Ishikawa (cell line): ENCODE measurements around the gene PDE4B.

Experiments used
- CEBPB ChIP-seq: IDR thresholded peaks from 2 replicates; pipeline ENCODE4 v1.6.1; 2012
- CREB1 ChIP-seq: IDR thresholded peaks from 2 replicates; pipeline ENCODE4 v1.6.1; 2012; ENCODE audit warnings: low read depth
- EGR1 ChIP-seq: IDR thresholded peaks from 2 replicates; pipeline ENCODE4 v1.6.1; 2012
- EP300 ChIP-seq: IDR thresholded peaks from 2 replicates; pipeline ENCODE4 v1.6.1; 2012; ENCODE audit warnings: borderline replicate concordance
- FOXM1 ChIP-seq: IDR thresholded peaks from 2 replicates; pipeline ENCODE4 v1.6.1; 2012; ENCODE audit warnings: low read depth, borderline replicate concordance
- NFIC ChIP-seq: IDR thresholded peaks from 2 replicates; pipeline ENCODE4 v1.6.1; 2012
- RAD21 ChIP-seq: IDR thresholded peaks from 2 replicates; pipeline ENCODE4 v1.6.1; 2012; ENCODE audit warnings: low read depth
- TAF1 ChIP-seq: IDR thresholded peaks from 2 replicates; pipeline ENCODE4 v1.6.1; 2012; ENCODE audit warnings: low read depth, mild to moderate bottlenecking
- TCF12 ChIP-seq: IDR thresholded peaks from 2 replicates; pipeline ENCODE4 v1.6.1; 2012; ENCODE audit warnings: low read depth
- YY1 ChIP-seq: IDR thresholded peaks from 2 replicates; pipeline ENCODE4 v1.6.1; 2012; ENCODE audit warnings: low read depth
- ZBTB7A ChIP-seq: IDR thresholded peaks from 2 replicates; pipeline ENCODE4 v1.6.1; 2012; ENCODE audit warnings: low read depth
- TF ChIP-seq, protein P1 (sequence below): IDR thresholded peaks from 2 replicates; pipeline ENCODE4 v1.6.1; 2012; ENCODE audit warnings: low read depth, mild to moderate bottlenecking
- TF ChIP-seq, protein P2 (sequence below): IDR thresholded peaks from 2 replicates; pipeline ENCODE4 v1.6.1; 2012
- TF ChIP-seq, protein P3 (sequence below): IDR thresholded peaks from 2 replicates; pipeline ENCODE4 v1.6.1; 2012

DNA sequence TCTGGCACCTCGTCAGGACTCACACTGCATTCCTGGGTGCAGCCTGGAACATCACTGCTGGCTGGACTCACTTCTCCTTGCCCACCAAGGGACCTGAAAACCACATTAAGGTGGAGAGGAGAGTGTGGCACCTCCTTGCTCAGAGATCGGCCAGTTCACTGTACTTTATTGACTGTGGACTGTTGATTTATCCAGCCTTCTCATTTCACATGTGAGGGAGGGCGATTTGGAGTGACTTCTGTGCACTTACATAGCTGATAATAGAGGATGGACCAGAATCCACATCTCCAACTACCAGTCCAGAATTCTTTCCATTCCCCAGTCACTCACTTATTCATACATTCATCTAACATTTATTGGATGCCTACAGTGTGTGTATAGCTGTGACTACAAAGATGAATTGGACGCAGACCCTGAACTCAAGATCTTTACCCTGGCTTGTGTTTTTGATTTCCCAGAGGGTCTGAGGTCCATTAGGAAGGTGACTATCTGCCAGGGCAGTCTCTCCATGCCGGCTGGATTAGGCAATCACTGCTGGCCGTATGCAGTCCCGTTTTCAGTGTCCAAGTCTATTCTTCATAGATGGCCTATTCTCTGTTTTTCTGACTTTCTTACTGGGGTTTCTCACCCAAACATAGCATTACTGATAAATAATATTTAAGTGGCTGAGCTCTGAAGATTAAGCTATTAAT, 507.7 kb downstream of the PDE4B start:
- no peak for TF ChIP-seq YY1
- TF ChIP-seq EGR1 = no peak
- TF ChIP-seq NFIC = no peak
- no peak for TF ChIP-seq EP300
- TF ChIP-seq, protein P1, sequence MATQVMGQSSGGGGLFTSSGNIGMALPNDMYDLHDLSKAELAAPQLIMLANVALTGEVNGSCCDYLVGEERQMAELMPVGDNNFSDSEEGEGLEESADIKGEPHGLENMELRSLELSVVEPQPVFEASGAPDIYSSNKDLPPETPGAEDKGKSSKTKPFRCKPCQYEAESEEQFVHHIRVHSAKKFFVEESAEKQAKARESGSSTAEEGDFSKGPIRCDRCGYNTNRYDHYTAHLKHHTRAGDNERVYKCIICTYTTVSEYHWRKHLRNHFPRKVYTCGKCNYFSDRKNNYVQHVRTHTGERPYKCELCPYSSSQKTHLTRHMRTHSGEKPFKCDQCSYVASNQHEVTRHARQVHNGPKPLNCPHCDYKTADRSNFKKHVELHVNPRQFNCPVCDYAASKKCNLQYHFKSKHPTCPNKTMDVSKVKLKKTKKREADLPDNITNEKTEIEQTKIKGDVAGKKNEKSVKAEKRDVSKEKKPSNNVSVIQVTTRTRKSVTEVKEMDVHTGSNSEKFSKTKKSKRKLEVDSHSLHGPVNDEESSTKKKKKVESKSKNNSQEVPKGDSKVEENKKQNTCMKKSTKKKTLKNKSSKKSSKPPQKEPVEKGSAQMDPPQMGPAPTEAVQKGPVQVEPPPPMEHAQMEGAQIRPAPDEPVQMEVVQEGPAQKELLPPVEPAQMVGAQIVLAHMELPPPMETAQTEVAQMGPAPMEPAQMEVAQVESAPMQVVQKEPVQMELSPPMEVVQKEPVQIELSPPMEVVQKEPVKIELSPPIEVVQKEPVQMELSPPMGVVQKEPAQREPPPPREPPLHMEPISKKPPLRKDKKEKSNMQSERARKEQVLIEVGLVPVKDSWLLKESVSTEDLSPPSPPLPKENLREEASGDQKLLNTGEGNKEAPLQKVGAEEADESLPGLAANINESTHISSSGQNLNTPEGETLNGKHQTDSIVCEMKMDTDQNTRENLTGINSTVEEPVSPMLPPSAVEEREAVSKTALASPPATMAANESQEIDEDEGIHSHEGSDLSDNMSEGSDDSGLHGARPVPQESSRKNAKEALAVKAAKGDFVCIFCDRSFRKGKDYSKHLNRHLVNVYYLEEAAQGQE = no peak
- TF ChIP-seq, protein P2, sequence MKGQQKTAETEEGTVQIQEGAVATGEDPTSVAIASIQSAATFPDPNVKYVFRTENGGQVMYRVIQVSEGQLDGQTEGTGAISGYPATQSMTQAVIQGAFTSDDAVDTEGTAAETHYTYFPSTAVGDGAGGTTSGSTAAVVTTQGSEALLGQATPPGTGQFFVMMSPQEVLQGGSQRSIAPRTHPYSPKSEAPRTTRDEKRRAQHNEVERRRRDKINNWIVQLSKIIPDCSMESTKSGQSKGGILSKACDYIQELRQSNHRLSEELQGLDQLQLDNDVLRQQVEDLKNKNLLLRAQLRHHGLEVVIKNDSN = no peak
- no peak for TF ChIP-seq RAD21
- TF ChIP-seq FOXM1 = no peak
- TF ChIP-seq, protein P3, sequence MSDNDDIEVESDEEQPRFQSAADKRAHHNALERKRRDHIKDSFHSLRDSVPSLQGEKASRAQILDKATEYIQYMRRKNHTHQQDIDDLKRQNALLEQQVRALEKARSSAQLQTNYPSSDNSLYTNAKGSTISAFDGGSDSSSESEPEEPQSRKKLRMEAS = no peak
- no peak for TF ChIP-seq TAF1
- no peak for TF ChIP-seq TCF12
- TF ChIP-seq ZBTB7A = no peak
- TF ChIP-seq CEBPB = no peak
- no peak for TF ChIP-seq CREB1
